OCI-LY1 (cell line): ENCODE results near the gene COP1.

Experiments
- H2AFZ ChIP-seq: fragments of 200-600 bp; sonication (generic), shearing (Covaris generic); 2 replicates; pipeline ENCODE4 v1.6.0; 2014; ENCODE audit warnings: antibody characterized with exemption, mild to moderate bottlenecking, low read length
- H3F3A ChIP-seq: fragments of 200-600 bp; sonication (generic), shearing (Covaris generic); 2 replicates; pipeline ENCODE4 v1.6.0; 2014; ENCODE audit warnings: mild to moderate bottlenecking, antibody characterized with exemption, low read length, moderate library complexity; ENCODE audit not compliant: insufficient read depth
- H3K27ac ChIP-seq: fragments of 200-600 bp; sonication (generic); 2 replicates; pipeline ENCODE4 v1.5.1; 2014; ENCODE audit warnings: low read length, mixed run types, mild to moderate bottlenecking, low read depth; ENCODE audit not compliant: poor library complexity, severe bottlenecking
- H3K27me3 ChIP-seq: fragments of 200-600 bp; sonication (generic); 2 replicates; pipeline ENCODE4 v1.6.0; 2014; ENCODE audit warnings: antibody characterized with exemption, mild to moderate bottlenecking, low read length, moderate library complexity; ENCODE audit not compliant: insufficient read depth
- H3K36me3 ChIP-seq: fragments of 200-600 bp; sonication (generic); 2 replicates; pipeline ENCODE4 v1.6.1; 2014; ENCODE audit warnings: mild to moderate bottlenecking, antibody characterized with exemption, low read length, moderate library complexity, mixed read lengths; ENCODE audit not compliant: insufficient read depth
- H3K4me1 ChIP-seq: fragments of 200-600 bp; sonication (generic); 2 replicates; pipeline ENCODE4 v1.5.1; 2014; ENCODE audit warnings: mild to moderate bottlenecking, low read length, moderate library complexity; ENCODE audit not compliant: insufficient read depth, severe bottlenecking
- H3K4me2 ChIP-seq: fragments of 200-600 bp; sonication (generic), shearing (Covaris generic); 2 replicates; pipeline ENCODE4 v1.6.1; 2014; ENCODE audit warnings: low read length
- H3K4me3 ChIP-seq: fragments of 200-600 bp; sonication (generic); 2 replicates; pipeline ENCODE4 v1.5.1; 2014; ENCODE audit warnings: low read length, low read depth, mild to moderate bottlenecking, mixed read lengths; ENCODE audit not compliant: poor library complexity, severe bottlenecking
- H3K79me2 ChIP-seq: fragments of 200-600 bp; shearing (Covaris generic); 2 replicates; pipeline ENCODE4 v1.6.1; 2016; ENCODE audit warnings: mixed run types, low read length, mixed read lengths; ENCODE audit not compliant: insufficient read depth
- H3K9ac ChIP-seq: fragments of 200-600 bp; sonication (generic), shearing (Covaris generic); 2 replicates; pipeline ENCODE4 v1.6.1; 2014; ENCODE audit warnings: mild to moderate bottlenecking, low read length, mixed read lengths
- H3K9me2 ChIP-seq: fragments of 200-600 bp; sonication (generic), shearing (Covaris generic); 2 replicates; pipeline ENCODE4 v1.6.1; 2014; ENCODE audit warnings: low read depth, mild to moderate bottlenecking, low read length, mixed read lengths
- H3K9me3 ChIP-seq: fragments of 200-600 bp; shearing (Covaris generic); 2 replicates; pipeline ENCODE4 v1.6.1; 2014; ENCODE audit warnings: low read length, mixed read lengths
- H4K20me1 ChIP-seq: fragments of 200-600 bp; sonication (generic), shearing (Covaris generic); 2 replicates; pipeline ENCODE4 v1.6.0; 2016; ENCODE audit warnings: mild to moderate bottlenecking, low read length; ENCODE audit not compliant: insufficient read depth
- EZH2 ChIP-seq: fragments of 200-600 bp; sonication (generic), shearing (Covaris generic); IDR thresholded peaks from 2 replicates; pipeline ENCODE4 v1.8.0; 2017; ENCODE audit warnings: borderline replicate concordance, mixed run types, mild to moderate bottlenecking, antibody characterized with exemption, low read length, moderate library complexity, mixed read lengths
- TF ChIP-seq, protein P1 (sequence below): fragments of 200-600 bp; sonication (generic), shearing (Covaris generic); IDR thresholded peaks from 2 replicates; pipeline ENCODE4 v1.5.1; 2017; ENCODE audit warnings: mild to moderate bottlenecking, antibody characterized with exemption, low read length, moderate library complexity, mixed read lengths

The COP1 gene

GRCh38 chr1:176066709-176067108 lies 140.4 kb downstream of the COP1 start:
- Histone ChIP-seq H3F3A (no peaks in the 10 kb centered on the region), H3K4me2 (no peak overlapping the region), H3K27ac (no peak overlapping the region), H3K79me2 (no peaks in the 10 kb centered on the region), H3K27me3 (no peaks in the 10 kb centered on the region), H3K4me1 (no peaks in the 10 kb centered on the region), H3K4me3 (no peak overlapping the region), H3K9me2 (no peaks in the 10 kb centered on the region), H3K36me3 (peaks cover 9% of the 10 kb centered on the region; the same call in 1 of the 2 replicates), H2AFZ (no peak overlapping the region), H3K9me3 (no peaks in the 10 kb centered on the region), H3K9ac (no peak overlapping the region), H4K20me1 (no peaks in the 10 kb centered on the region)
- TF ChIP-seq, protein P1, sequence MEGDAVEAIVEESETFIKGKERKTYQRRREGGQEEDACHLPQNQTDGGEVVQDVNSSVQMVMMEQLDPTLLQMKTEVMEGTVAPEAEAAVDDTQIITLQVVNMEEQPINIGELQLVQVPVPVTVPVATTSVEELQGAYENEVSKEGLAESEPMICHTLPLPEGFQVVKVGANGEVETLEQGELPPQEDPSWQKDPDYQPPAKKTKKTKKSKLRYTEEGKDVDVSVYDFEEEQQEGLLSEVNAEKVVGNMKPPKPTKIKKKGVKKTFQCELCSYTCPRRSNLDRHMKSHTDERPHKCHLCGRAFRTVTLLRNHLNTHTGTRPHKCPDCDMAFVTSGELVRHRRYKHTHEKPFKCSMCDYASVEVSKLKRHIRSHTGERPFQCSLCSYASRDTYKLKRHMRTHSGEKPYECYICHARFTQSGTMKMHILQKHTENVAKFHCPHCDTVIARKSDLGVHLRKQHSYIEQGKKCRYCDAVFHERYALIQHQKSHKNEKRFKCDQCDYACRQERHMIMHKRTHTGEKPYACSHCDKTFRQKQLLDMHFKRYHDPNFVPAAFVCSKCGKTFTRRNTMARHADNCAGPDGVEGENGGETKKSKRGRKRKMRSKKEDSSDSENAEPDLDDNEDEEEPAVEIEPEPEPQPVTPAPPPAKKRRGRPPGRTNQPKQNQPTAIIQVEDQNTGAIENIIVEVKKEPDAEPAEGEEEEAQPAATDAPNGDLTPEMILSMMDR: no peak
- no peak for TF ChIP-seq EZH2

DNA sequence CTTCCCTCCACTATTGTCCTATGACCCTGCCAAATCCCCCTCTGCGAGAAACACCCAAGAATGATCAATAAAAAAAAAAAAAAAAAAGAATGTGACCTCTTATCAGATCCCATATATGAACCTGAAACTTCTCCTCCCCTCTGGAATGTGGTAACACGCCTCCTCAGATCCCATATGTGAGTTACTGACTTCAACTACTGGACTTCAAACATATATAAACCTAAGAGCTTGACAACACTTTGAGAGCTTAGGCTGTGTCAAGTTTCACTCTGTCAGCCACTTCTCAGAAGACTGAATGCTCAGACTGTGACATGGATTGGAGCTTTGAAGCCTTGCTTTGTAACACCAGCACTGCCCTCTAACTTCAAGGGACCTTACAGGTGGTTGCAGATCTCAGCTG lies 148.4 kb downstream of the COP1 start:
- H3K79me2 ChIP-seq: no peaks in the 10 kb centered on the region
- H3K4me2 ChIP-seq: no peak overlapping the region
- H3K9me3 ChIP-seq: no peaks in the 10 kb centered on the region
- no peaks in the 10 kb centered on the region for H3K27me3 ChIP-seq
- H3K36me3 ChIP-seq: no peaks in the 10 kb centered on the region
- H3K9ac ChIP-seq: no peak overlapping the region
- no peak overlapping the region for H3K4me3 ChIP-seq
- H3F3A ChIP-seq: no peaks in the 10 kb centered on the region
- no peaks in the 10 kb centered on the region for H3K9me2 ChIP-seq
- H4K20me1 ChIP-seq: no peaks in the 10 kb centered on the region
- TF ChIP-seq, protein P1: no peak
- TF ChIP-seq EZH2: no peak
- no peak overlapping the region for H3K27ac ChIP-seq
- H3K4me1 ChIP-seq: no peaks in the 10 kb centered on the region
- H2AFZ ChIP-seq: no peak overlapping the region

GRCh38 chr1:176056312-176056711 lies 150.8 kb downstream of the COP1 start:
- Histone ChIP-seq H3K4me1 (no peaks in the 10 kb centered on the region), H3K9ac (no peak overlapping the region), H3K79me2 (no peaks in the 10 kb centered on the region), H3K4me2 (no peak overlapping the region), H3K9me3 (no peaks in the 10 kb centered on the region), H2AFZ (no peak overlapping the region), H3K9me2 (no peaks in the 10 kb centered on the region), H3K4me3 (no peak overlapping the region), H3K27me3 (no peaks in the 10 kb centered on the region), H4K20me1 (no peaks in the 10 kb centered on the region), H3F3A (no peaks in the 10 kb centered on the region), H3K27ac (no peak overlapping the region), H3K36me3 (no peaks in the 10 kb centered on the region)
- TF ChIP-seq, protein P1: no peak
- no peak for TF ChIP-seq EZH2
